GM12801 (cell line): ENCODE data around the gene MEI1.

Experiments
- CTCF ChIP-seq: IDR thresholded peaks from one replicate; pipeline ENCODE4 v1.5.1; 2011; ENCODE audit warnings: control low read depth; ENCODE audit not compliant: insufficient read length; ENCODE audit errors: extremely low read depth

The MEI1 gene

GRCh38 chr22:41781507-41781906, 82.2 kb downstream of the MEI1 start:
- TF ChIP-seq CTCF = no peak

- no peak for TF ChIP-seq CTCF
Measured at GRCh38 chr22:41782316-41782715, 83.0 kb downstream of the MEI1 start.

- no peak for TF ChIP-seq CTCF
Measured at GRCh38 chr22:41782751-41783150, 83.4 kb downstream of the MEI1 start.

- no peak for TF ChIP-seq CTCF
Measured at GRCh38 chr22:41787331-41787730, 88.0 kb downstream of the MEI1 start.

GRCh38 chr22:41793871-41794270, 94.6 kb downstream of the MEI1 start:
- TF ChIP-seq CTCF = no peak

GRCh38 chr22:41798736-41799135, 99.4 kb downstream of the MEI1 start:
- no peak for TF ChIP-seq CTCF

- no peak for TF ChIP-seq CTCF
Measured at GRCh38 chr22:41799486-41800347, 100.4 kb downstream of the MEI1 start.
